Peyer's patch (tissue), 4 donors: Measurements from ENCODE around the gene DOK6. TPM values are rescaled to one million over a fixed set of nuclear protein-coding genes. Genes with fewer than 3 reads are reported as not detected.

Experiments
- DNase-seq, 3 donors: peaks; one replicate each; pipeline ENCODE4 v3.0.0-alpha.2; 2017 to 2019
- H3K27ac ChIP-seq, 4 donors: fragments of 200-600 bp; sonication (generic); one replicate each; pipeline ENCODE4 v1.5.1; 2016 to 2019
- H3K27me3 ChIP-seq, 2 donors: fragments of 200-600 bp; sonication (generic); one replicate each; pipeline ENCODE4 v1.5.1; 2019
- H3K36me3 ChIP-seq, 3 donors: fragments of 200-600 bp; sonication (generic); one replicate each; pipeline ENCODE4 v1.5.1; 2016 to 2019
- H3K4me1 ChIP-seq, 4 donors: fragments of 200-600 bp; sonication (generic); one replicate each; pipeline ENCODE4 v1.5.1; 2016 to 2019
- H3K4me3 ChIP-seq, 4 donors: fragments of 200-600 bp; sonication (generic); 1 replicate in 3 of 4; 2 replicates in 1 of 4; pipeline ENCODE4 v1.5.1; 2016 to 2019; ENCODE audit warnings: mild to moderate bottlenecking in 1 of 4
- H3K9me3 ChIP-seq, 4 donors: fragments of 200-600 bp; sonication (generic); one replicate each; pipeline ENCODE4 v1.5.1; 2016 to 2019; ENCODE audit warnings: mild to moderate bottlenecking in 1 of 4
- POLR2A ChIP-seq, 2 donors: fragments of 450-650 bp; IDR thresholded peaks; one replicate each; pipeline ENCODE4 v1.5.1; 2017; ENCODE audit warnings: antibody characterized with exemption in 2 of 2, mild to moderate bottlenecking in 2 of 2, moderate library complexity in 2 of 2
- total RNA-seq, 4 donors: library from RNA; depleted of rRNA; stranded (reverse); fragments of >200 nt; gene quantifications; one replicate each; pipeline ENCODE4 v1.1.0, GENCODE V29; 2016
- TF ChIP-seq, protein P1 (sequence below), 6 experiments: fragments of 450-650 bp in 4 of 6; fragments of 200-600 bp in 2 of 6; sonication (generic) in 1 of 6; IDR thresholded peaks; one replicate each; pipeline ENCODE4 v1.5.1; 2017 to 2019; ENCODE audit warnings: antibody characterized with exemption in 6 of 6, mild to moderate bottlenecking in 3 of 6, moderate library complexity in 1 of 6

The DOK6 gene
- total RNA-seq, 4 donors from 2014 or later: 0.13 to 5.2 (median 0.50) TPM

- Histone ChIP-seq H3K4me1 (no peaks in the 10 kb centered on the region), H3K27ac (no peak overlapping the region), H3K36me3 (no peaks in the 10 kb centered on the region), H3K4me3 (no peak overlapping the region), H3K27me3 (no peaks in the 10 kb centered on the region), H3K9me3 (no peaks in the 10 kb centered on the region)
- TF ChIP-seq, protein P1, sequence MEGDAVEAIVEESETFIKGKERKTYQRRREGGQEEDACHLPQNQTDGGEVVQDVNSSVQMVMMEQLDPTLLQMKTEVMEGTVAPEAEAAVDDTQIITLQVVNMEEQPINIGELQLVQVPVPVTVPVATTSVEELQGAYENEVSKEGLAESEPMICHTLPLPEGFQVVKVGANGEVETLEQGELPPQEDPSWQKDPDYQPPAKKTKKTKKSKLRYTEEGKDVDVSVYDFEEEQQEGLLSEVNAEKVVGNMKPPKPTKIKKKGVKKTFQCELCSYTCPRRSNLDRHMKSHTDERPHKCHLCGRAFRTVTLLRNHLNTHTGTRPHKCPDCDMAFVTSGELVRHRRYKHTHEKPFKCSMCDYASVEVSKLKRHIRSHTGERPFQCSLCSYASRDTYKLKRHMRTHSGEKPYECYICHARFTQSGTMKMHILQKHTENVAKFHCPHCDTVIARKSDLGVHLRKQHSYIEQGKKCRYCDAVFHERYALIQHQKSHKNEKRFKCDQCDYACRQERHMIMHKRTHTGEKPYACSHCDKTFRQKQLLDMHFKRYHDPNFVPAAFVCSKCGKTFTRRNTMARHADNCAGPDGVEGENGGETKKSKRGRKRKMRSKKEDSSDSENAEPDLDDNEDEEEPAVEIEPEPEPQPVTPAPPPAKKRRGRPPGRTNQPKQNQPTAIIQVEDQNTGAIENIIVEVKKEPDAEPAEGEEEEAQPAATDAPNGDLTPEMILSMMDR (IDR thresholded peaks at IDR 0.05): no peak
- no peak for TF ChIP-seq POLR2A (IDR thresholded peaks at IDR 0.05)
- no peak for DNase-seq
Observed at GRCh38 chr18:69755856-69756496, 355.3 kb downstream of the DOK6 start.

DNA sequence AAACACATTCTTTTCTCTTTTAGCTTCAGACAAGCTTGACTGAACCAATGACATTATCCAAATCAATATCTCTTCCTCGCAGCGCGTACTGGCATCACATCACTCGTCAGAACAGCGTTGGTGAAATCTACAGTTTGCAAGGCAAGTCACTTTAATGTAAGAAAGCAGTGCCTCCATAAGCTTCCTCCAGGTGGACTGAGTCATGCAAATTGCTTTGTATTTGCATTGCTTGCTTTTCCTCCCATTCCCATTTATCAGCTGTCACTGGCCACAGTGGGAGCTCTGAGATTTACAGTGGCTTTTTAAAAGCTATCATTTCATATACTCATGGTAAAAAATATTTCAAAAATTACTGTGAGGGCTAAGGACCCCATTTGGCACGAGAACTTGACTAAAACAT, 357.0 kb downstream of the DOK6 start:
- no peaks in the 10 kb centered on the region for H3K9me3 ChIP-seq
- H3K36me3 ChIP-seq: no peaks in the 10 kb centered on the region
- TF ChIP-seq, protein P1 (IDR thresholded peaks at IDR 0.05): no peak
- TF ChIP-seq POLR2A (IDR thresholded peaks at IDR 0.05): no peak
- H3K4me3 ChIP-seq: no peak overlapping the region
- no peaks in the 10 kb centered on the region for H3K4me1 ChIP-seq
- no peaks in the 10 kb centered on the region for H3K27me3 ChIP-seq
- DNase-seq: no peak
- H3K27ac ChIP-seq: no peak overlapping the region

GRCh38 chr18:69758458-69758857, 357.8 kb downstream of the DOK6 start:
- no peak for DNase-seq
- Histone ChIP-seq H3K9me3 (no peaks in the 10 kb centered on the region), H3K36me3 (no peaks in the 10 kb centered on the region), H3K4me1 (no peaks in the 10 kb centered on the region), H3K27ac (no peak overlapping the region), H3K4me3 (no peak overlapping the region), H3K27me3 (no peaks in the 10 kb centered on the region)
- TF ChIP-seq POLR2A (IDR thresholded peaks at IDR 0.05): no peak
- TF ChIP-seq, protein P1 (IDR thresholded peaks at IDR 0.05): no peak

DNA sequence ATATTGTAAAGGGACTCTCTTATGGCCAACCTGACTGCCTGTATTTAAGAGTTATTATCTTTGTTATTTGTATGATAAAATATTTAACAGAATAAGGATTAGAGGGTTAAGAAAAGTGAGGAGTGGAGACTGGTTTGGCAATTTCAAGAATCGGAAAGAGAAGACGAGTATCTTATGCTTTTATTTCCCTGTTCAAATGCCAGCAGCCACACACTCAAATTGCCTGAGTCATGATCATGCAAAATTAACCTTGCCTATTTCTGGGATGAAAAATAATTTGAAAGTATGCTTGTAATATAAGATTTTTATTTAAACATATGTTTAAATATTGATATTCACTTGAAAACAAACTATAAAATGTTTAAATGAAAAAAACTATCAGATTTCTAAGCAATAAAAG, 358.4 kb downstream of the DOK6 start:
- Histone ChIP-seq H3K36me3 (no peaks in the 10 kb centered on the region), H3K4me1 (no peaks in the 10 kb centered on the region)
- no peak for DNase-seq

GRCh38 chr18:69763002-69763401, 362.3 kb downstream of the DOK6 start:
- H3K9me3 ChIP-seq: no peaks in the 10 kb centered on the region
- H3K27ac ChIP-seq: no peak overlapping the region
- no peaks in the 10 kb centered on the region for H3K4me1 ChIP-seq
- TF ChIP-seq, protein P1 (IDR thresholded peaks at IDR 0.05): no peak
- no peak for TF ChIP-seq POLR2A (IDR thresholded peaks at IDR 0.05)
- H3K4me3 ChIP-seq: no peak overlapping the region
- no peak for DNase-seq
- H3K36me3 ChIP-seq: no peaks in the 10 kb centered on the region
- H3K27me3 ChIP-seq: no peaks in the 10 kb centered on the region

More for the DNA sequence above, 358.4 kb downstream of the DOK6 start:
- Histone ChIP-seq H3K27ac (no peak overlapping the region), H3K27me3 (no peaks in the 10 kb centered on the region), H3K9me3 (no peaks in the 10 kb centered on the region), H3K4me3 (no peak overlapping the region)
- TF ChIP-seq, protein P1 (IDR thresholded peaks at IDR 0.05): no peak
- TF ChIP-seq POLR2A (IDR thresholded peaks at IDR 0.05): no peak

- H3K9me3 ChIP-seq: no peaks in the 10 kb centered on the region
- H3K27ac ChIP-seq: no peak overlapping the region
- no peaks in the 10 kb centered on the region for H3K36me3 ChIP-seq
- no peak overlapping the region for H3K4me3 ChIP-seq
- H3K27me3 ChIP-seq: no peaks in the 10 kb centered on the region
- no peak for TF ChIP-seq POLR2A (IDR thresholded peaks at IDR 0.05)
- TF ChIP-seq, protein P1 (IDR thresholded peaks at IDR 0.05): no peak
- DNase-seq: no peak
- no peaks in the 10 kb centered on the region for H3K4me1 ChIP-seq
Observed at GRCh38 chr18:69763821-69764220, 363.1 kb downstream of the DOK6 start.
